NCI-H748 (cell line): ENCODE results near the gene KCNE3.
A peak's percentile ranks its signal among the peaks of the same experiment; 100 is the strongest.

Source experiments
- DNase-seq: peaks from one replicate; lab custom pipeline; 2025; ENCODE audit not compliant: unreplicated experiment; lab: John Stamatoyannopoulos, UW

The KCNE3 gene

GRCh38 chr11:74471668-74472429, 4.5 kb upstream of the KCNE3 start:
- DNase-seq = no peak

GRCh38 chr11:74471037-74471436, 3.7 kb upstream of the KCNE3 start:
- DNase-seq = no peak

DNA sequence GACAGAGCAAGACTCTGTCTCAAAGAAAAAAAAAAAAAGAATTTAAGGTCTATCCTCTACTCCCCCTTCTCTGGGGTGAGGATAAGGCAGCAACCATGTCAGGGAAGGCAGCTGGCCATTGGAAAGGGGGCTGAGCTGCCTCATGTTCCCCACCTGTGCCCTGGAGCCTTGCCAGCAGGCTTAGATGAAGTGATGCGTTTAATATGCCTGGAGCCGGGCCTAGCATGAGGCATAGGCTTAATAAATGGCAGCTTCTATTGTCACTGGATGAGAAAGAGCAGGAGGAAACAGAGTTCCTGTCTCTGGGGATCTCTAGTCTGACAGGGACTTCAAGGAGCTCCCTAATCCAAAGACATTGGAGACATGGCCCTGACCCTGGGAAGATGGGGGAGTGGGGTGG, 3.2 kb upstream of the KCNE3 start:
- DNase-seq = peak; percentile 5

DNA sequence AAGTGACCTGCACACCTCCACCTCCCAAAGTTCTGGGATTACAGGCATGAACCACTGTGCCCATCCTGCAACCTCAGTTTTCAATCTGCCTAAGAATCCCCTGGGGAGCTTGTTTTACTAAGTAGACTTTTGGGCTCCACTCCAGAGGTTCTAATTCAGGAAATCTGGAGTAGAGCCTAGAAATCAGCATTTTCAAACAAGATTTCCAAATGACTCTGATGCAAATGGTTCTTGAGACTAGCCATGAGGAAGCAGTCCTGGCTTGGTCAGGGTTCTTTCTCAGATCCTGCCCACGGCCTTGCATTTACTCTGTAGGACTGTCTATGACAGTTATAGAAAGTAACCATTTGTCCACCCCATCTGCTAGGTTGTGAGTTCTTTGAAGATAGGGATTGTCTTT, 1.6 kb upstream of the KCNE3 start:
- no peak for DNase-seq

DNA sequence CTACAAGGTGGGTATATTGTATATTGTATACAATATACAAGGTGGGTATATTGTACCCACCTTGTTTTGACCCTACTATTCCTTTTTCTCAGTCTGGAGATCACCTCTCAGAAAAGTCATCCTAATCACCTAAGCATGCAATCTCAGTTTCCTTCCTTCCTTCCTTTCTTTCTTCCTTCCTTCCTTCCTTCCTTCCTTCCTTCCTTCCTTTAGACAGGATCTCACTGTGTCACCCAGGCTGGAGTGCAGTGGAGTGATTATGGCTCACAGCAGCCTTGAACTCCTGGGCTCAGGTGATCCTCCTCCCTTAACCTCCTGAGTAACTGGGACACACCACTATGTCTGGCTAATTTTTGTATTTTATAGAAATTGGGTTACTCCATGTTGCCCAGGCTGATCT, 1.2 kb upstream of the KCNE3 start:
- no peak for DNase-seq

DNA sequence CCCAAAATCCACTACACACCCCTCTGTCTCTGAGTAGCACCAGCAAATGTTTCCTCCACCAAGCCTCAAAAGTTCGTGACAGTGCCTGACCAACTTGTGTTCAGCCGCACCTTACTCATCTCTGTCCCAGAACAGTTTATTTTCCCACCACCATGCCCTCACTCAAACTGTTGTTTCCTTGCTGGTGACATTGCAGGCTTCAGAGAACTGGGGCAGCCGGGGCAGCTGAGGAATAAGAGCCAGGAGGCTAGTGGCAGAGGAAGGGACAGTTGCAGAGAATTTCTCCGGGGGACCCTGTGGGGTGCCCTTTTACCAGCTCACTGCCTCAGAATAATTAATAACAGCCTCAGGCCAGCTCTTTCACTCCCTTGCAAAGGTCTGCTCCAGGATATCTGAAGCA, 709 bp upstream of the KCNE3 start:
- no peak for DNase-seq

GRCh38 chr11:74465291-74465708, 2.0 kb downstream of the KCNE3 start:
- DNase-seq = peak; percentile 85

DNA sequence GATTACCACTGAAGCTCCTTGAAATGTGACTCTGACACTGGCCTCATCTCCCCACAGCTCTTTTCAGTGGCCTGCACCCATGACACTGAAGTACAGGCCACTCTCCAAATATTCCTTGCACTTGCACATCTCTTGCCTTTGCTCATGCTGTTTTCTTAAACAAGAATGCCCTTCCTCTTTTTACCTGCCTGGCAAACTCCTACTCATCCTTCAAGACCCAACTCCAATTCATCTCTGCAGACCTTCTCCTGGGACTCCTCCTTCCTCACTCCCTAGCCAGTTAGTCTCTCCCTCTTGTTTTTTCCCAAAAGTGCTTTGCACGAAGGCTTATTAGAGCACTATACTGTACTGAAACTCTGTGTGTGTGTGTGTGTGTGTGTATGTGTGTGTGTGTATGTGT, 2.6 kb downstream of the KCNE3 start:
- no peak for DNase-seq

- no peak for DNase-seq
Observed at GRCh38 chr11:74463216-74463615, 4.1 kb downstream of the KCNE3 start.

- no peak for DNase-seq
Observed at GRCh38 chr11:74462631-74463030, 4.7 kb downstream of the KCNE3 start.

DNA sequence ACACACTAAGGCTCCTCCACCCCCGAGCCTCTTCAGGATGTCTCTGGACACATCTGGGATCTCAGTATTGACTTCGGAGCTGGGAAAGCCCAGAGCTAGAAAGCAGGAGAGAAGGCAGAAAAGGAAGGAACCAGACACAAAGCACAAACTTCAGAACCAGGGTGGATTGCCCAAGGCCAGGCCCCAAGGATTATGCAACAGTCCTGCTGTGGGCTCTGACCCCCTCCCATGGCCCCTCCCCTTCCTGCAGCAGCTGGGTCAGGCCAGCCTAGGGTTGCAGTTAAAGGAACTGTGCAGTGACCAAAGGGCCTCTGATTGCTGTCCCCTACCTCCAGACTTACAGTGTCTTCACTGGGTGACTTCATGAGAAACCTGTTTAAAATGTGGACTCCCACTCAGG, 5.3 kb downstream of the KCNE3 start:
- no peak for DNase-seq

DNA sequence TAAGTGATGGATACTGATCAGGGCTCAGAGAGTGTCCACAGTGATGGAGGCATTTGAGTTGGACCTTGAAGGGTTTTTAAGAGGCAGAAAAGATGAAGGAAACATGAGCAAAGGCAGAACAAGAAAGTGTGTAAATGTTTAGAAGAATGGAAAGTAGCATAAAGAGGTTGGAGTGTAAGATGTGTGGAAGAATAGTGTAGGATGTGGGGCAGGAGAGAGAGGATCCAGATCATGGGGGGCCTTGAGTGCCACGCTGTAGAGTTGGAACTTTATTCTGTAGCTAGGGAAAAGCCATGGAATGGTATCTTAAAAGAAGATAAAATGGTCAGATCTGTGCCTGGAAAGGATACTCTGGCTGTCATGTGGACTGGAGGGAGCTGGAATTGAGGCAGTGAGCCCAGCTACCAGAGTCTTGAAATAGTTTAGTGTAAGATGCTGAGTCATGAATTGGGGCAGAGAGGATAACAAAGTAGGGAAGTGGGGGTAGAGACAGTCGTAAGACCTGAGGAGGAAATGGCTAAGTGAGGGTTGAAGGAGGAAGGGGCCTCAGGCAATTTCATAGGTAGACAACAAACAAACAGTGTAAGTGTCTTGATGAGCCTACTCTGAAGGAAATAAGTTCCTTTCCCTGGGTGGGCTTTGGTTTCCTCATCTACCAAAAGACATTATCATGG, 6.7 kb downstream of the KCNE3 start:
- DNase-seq = no peak

GRCh38 chr11:74460065-74460464, 7.3 kb downstream of the KCNE3 start:
- no peak for DNase-seq

DNA sequence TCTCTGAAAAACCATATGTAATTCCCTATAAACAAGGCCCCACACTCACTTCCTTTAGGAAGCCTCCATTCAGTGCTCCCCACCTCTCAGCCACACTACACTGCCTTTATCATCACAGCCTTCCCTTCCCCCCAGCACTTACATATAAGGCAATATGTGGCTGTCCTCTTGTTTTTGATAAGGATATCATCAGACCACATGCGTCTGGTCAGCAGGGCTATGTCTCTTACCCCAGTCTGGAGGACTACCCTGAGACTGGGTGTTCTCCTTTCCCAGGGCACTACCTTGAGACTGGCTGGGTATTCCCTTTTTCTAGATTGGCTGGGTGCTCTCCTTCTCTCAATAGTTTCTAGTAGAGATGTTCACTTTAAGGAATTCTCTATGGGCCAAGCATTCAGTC, 7.8 kb downstream of the KCNE3 start:
- no peak for DNase-seq

- peak; percentile 39 for DNase-seq
Observed at GRCh38 chr11:74457356-74457755, 10.0 kb downstream of the KCNE3 start.

GRCh38 chr11:74453373-74453975, 13.9 kb downstream of the KCNE3 start:
- peak; percentile 76 for DNase-seq

DNA sequence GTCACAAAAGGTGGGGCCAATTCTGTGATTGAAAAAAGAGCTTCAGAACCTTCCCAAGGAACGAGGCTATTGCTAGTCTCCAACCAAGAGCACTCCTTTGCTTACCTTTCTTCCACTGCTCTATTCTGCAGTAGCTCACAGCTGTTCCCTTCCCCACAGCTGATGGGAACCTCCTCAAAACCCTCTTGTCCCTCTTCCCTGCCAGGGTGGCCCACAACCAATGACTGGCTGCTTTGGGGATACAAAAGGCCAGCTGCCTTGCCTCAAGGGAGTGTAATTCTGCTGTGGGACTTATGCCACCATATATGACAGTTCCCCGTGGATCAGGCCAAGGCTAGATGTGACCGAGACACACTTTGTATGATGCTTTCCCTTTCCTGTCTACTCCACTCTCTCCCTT, 15.0 kb downstream of the KCNE3 start:
- no peak for DNase-seq

GRCh38 chr11:74450318-74450717, 17.0 kb downstream of the KCNE3 start:
- DNase-seq = no peak

GRCh38 chr11:74449369-74449931, 17.9 kb downstream of the KCNE3 start:
- peak; percentile 91 for DNase-seq

- DNase-seq = no peak
Observed at GRCh38 chr11:74447720-74448119, 19.6 kb downstream of the KCNE3 start.

GRCh38 chr11:74446532-74446938, 20.8 kb downstream of the KCNE3 start:
- DNase-seq = no peak
